Skeletal muscle satellite cell (primary cell): Measurements from ENCODE around the gene MAD2L1BP. TPM values are rescaled to one million over a fixed set of nuclear protein-coding genes. Genes with fewer than 3 reads are reported as not detected.
"Not testable (repeated sequence)": the region's sequence is repeated elsewhere in the genome, so short reads cannot be mapped to it uniquely, and the experiment has no call there.

ENCODE experiments used
- H3K27me3 ChIP-seq: 2 replicates; pipeline ENCODE4 v1.7.0; 2013; ENCODE audit warnings: low read length; ENCODE audit not compliant: control insufficient read depth, insufficient read depth
- H3K36me3 ChIP-seq: 2 replicates; pipeline ENCODE4 v1.7.0; 2013; ENCODE audit warnings: mild to moderate bottlenecking, control low read depth, low read length; ENCODE audit not compliant: insufficient read depth
- H3K4me1 ChIP-seq: 2 replicates; pipeline ENCODE4 v1.7.0; 2013; ENCODE audit warnings: low read length; ENCODE audit not compliant: control insufficient read depth, insufficient read depth
- H3K4me2 ChIP-seq: 2 replicates; pipeline ENCODE4 v1.7.0; 2013; ENCODE audit warnings: mild to moderate bottlenecking, low read length
- H3K4me3 ChIP-seq: 2 replicates; pipeline ENCODE4 v1.7.0; 2013; ENCODE audit warnings: low read length
- H3K9ac ChIP-seq: 2 replicates; pipeline ENCODE4 v1.7.0; 2013; ENCODE audit warnings: mild to moderate bottlenecking, low read depth, low read length, moderate library complexity
- H3K9me3 ChIP-seq: replicated peaks from 2 replicates; pipeline ENCODE4 v1.7.0; 2013; ENCODE audit warnings: mild to moderate bottlenecking, control low read depth, low read length
- total RNA-seq: library from RNA; depleted of rRNA; stranded (reverse); fragments of >200 nt; gene quantifications from 2 replicates; pipeline ENCODE4 v1.2.3, GENCODE V29; 2012; rRNA removed

The MAD2L1BP gene, protein sequence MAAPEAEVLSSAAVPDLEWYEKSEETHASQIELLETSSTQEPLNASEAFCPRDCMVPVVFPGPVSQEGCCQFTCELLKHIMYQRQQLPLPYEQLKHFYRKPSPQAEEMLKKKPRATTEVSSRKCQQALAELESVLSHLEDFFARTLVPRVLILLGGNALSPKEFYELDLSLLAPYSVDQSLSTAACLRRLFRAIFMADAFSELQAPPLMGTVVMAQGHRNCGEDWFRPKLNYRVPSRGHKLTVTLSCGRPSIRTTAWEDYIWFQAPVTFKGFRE
- total RNA-seq: 21.0 and 34.9 TPM in 2 replicates

GRCh38 chr6:43635387-43636307 lies at the start of gene MAD2L1BP:
Gene MAD2L1BP (plus strand): TSS chr6:43635840. CDS start chr6:43635876, 36 bp downstream.
- Histone ChIP-seq H3K36me3 (peaks cover 19% of the 10 kb centered on the region), H3K4me3 (peak within 1 kb of the TSS; percentile 89), H3K4me1 (peaks cover 20% of the 10 kb centered on the region), H3K9ac (peak within 1 kb of the TSS; percentile 87), H3K27me3 (no peaks in the 10 kb centered on the region), H3K9me3 (no peaks in the 10 kb centered on the region), H3K4me2 (peak within 1 kb of the TSS; percentile 96)

DNA sequence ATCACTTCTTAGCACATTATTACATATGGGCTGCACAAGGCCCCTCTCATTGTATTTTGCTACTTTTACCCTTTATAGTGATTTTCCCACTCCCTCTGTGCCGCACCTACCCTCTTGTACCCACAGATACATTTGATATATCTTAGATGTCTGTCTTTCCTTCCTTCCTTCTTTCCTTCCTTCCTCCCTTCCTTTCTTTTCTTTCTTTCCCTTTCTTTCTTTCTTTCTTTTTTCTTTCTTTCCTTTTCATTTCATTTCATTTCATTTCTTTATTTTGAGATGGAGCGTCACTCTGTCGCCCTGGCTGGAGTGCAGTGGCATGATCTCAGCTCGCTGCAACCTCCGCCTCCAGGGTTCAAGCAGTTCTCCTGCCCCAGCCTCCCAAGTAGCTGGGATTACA lies 47.4 kb upstream of the MAD2L1BP start:
- no peaks in the 10 kb centered on the region for H3K27me3 ChIP-seq
- H3K9me3 ChIP-seq: no peaks in the 10 kb centered on the region
- H3K9ac ChIP-seq: no peak overlapping the region
- peaks cover 59% of the 10 kb centered on the region for H3K36me3 ChIP-seq
- H3K4me1 ChIP-seq: peaks cover 8% of the 10 kb centered on the region
- H3K4me2 ChIP-seq: no peak overlapping the region
- no peak overlapping the region for H3K4me3 ChIP-seq

DNA sequence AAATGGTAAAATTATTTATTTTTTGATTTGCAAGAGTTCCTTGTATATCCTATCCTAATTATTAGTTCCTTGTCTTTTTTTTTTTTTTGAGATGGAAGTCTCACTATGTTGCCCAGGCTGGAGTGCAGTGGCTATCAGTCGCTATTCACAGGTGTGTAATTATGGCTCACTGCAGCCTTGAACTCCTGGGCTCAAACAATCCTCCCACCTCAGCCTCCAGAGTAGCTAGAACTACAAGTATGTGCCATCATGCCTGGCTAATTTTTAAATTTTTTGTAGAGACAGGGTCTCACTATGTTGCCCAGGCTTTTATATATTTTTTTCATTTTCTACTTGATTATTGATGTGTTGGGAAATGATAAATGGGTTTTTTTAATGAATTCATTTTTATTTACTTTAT lies 46.1 kb upstream of the MAD2L1BP start:
- not testable (repeated sequence) for H3K4me3 ChIP-seq, H3K9ac ChIP-seq, H3K9me3 ChIP-seq, H3K4me1 ChIP-seq, H3K27me3 ChIP-seq, H3K4me2 ChIP-seq
- peaks cover 49% of the 10 kb centered on the region for H3K36me3 ChIP-seq

- H3K4me3 ChIP-seq: no peak overlapping the region
- H3K36me3 ChIP-seq: peaks cover 33% of the 10 kb centered on the region
- H3K27me3 ChIP-seq: no peaks in the 10 kb centered on the region
- no peaks in the 10 kb centered on the region for H3K4me1 ChIP-seq
- no peaks in the 10 kb centered on the region for H3K9me3 ChIP-seq
- H3K4me2 ChIP-seq: no peak overlapping the region
- H3K9ac ChIP-seq: no peak overlapping the region
Observed at GRCh38 chr6:43593938-43594337, 41.7 kb upstream of the MAD2L1BP start.

- Histone ChIP-seq H3K4me3 (no peak overlapping the region), H3K36me3 (peaks cover 48% of the 10 kb centered on the region), H3K4me2 (no peak overlapping the region), H3K9ac (no peak overlapping the region), H3K9me3 (no peaks in the 10 kb centered on the region), H3K4me1 (peaks cover 12% of the 10 kb centered on the region), H3K27me3 (no peaks in the 10 kb centered on the region)
Observed at GRCh38 chr6:43600595-43600994, 35.0 kb upstream of the MAD2L1BP start.

GRCh38 chr6:43604174-43604573 lies 31.5 kb upstream of the MAD2L1BP start:
- Histone ChIP-seq H3K4me1 (peaks cover 12% of the 10 kb centered on the region), H3K9me3 (no peaks in the 10 kb centered on the region), H3K4me2 (no peak overlapping the region), H3K27me3 (no peaks in the 10 kb centered on the region), H3K36me3 (peaks cover 66% of the 10 kb centered on the region), H3K4me3 (no peak overlapping the region), H3K9ac (no peak overlapping the region)

GRCh38 chr6:43606019-43606418 lies 29.6 kb upstream of the MAD2L1BP start:
- H3K36me3 ChIP-seq: peaks cover 69% of the 10 kb centered on the region
- no peak overlapping the region for H3K4me3 ChIP-seq
- H3K9me3 ChIP-seq: no peaks in the 10 kb centered on the region
- H3K4me1 ChIP-seq: peaks cover 12% of the 10 kb centered on the region
- H3K27me3 ChIP-seq: no peaks in the 10 kb centered on the region
- H3K4me2 ChIP-seq: no peak overlapping the region
- H3K9ac ChIP-seq: no peak overlapping the region

- H3K9ac ChIP-seq: no peak overlapping the region
- H3K27me3 ChIP-seq: no peaks in the 10 kb centered on the region
- H3K4me3 ChIP-seq: no peak overlapping the region
- H3K36me3 ChIP-seq: peaks cover 63% of the 10 kb centered on the region
- H3K4me1 ChIP-seq: peaks cover 15% of the 10 kb centered on the region
- no peak overlapping the region for H3K4me2 ChIP-seq
- no peaks in the 10 kb centered on the region for H3K9me3 ChIP-seq
Observed at GRCh38 chr6:43608310-43608763, 27.3 kb upstream of the MAD2L1BP start.

- no peaks in the 10 kb centered on the region for H3K9me3 ChIP-seq
- peaks cover 12% of the 10 kb centered on the region for H3K4me1 ChIP-seq
- H3K9ac ChIP-seq: no peak overlapping the region
- no peak overlapping the region for H3K4me3 ChIP-seq
- H3K27me3 ChIP-seq: no peaks in the 10 kb centered on the region
- H3K4me2 ChIP-seq: no peak overlapping the region
- peaks cover 63% of the 10 kb centered on the region for H3K36me3 ChIP-seq
Observed at GRCh38 chr6:43608807-43609206, 26.8 kb upstream of the MAD2L1BP start.

DNA sequence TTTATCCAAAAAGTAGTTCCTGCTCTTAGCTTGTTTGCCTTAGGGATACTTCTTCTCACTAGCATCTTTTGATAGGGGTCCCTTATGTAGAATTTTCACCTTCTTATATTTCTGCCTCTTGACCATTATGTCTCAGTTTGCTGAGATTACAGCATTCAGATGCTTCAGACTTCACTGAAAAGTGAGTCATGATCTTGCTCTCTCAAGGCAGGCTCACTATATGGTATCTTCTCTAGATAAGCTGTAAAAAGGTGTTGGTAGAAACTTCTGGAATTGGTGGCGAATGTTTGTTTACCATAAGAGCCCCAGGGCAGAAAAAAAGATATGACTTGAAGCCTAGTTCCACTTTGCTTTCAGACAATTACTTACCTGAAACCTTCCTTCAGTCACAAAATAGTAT lies 26.2 kb upstream of the MAD2L1BP start:
- Histone ChIP-seq H3K27me3 (no peaks in the 10 kb centered on the region), H3K36me3 (peaks cover 64% of the 10 kb centered on the region), H3K4me2 (no peak overlapping the region), H3K9ac (no peak overlapping the region), H3K4me3 (no peak overlapping the region), H3K4me1 (peaks cover 7% of the 10 kb centered on the region), H3K9me3 (no peaks in the 10 kb centered on the region)

DNA sequence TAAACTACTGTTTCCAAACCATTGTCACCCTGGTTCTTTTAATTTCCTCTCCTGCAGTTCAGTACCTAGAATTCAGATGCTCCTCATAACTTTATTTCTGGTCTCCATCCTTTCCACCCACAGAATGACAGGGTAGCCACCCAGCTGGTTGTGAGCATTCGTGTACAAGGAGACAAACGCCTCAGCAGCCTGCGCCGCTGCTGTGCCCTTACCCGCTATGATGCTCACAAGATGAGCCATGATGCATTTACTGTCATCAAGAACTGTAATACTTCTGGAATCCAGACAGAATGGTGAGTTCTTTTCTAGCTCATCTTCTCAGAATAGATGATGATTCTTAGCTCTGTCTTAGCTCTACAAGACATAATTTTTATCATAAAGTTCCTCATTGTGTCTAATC lies 25.2 kb upstream of the MAD2L1BP start:
- peaks cover 4% of the 10 kb centered on the region for H3K4me1 ChIP-seq
- peaks cover 61% of the 10 kb centered on the region for H3K36me3 ChIP-seq
- no peaks in the 10 kb centered on the region for H3K27me3 ChIP-seq
- no peak overlapping the region for H3K4me2 ChIP-seq
- no peaks in the 10 kb centered on the region for H3K9me3 ChIP-seq
- no peak overlapping the region for H3K4me3 ChIP-seq
- H3K9ac ChIP-seq: no peak overlapping the region
